K562 (cell line): ENCODE data around the gene SCRN2. TPM values are rescaled to one million over a fixed set of nuclear protein-coding genes. Genes with fewer than 3 reads are reported as not detected.

ENCODE experiments used
- CBX8 ChIP-seq: fragments of 200-600 bp; sonication (generic); IDR thresholded peaks from 2 replicates; pipeline ENCODE4 v1.6.1; 2012; ENCODE audit warnings: borderline replicate concordance, mixed run types, low read depth, mild to moderate bottlenecking, moderate library complexity, mixed read lengths, low read length, control low read depth, inconsistent platforms; ENCODE audit not compliant: poor library complexity, severe bottlenecking; ENCODE audit errors: extremely low read depth
- FOSL1 ChIP-seq: fragments of 200-800 bp; sonication (Bioruptor generic); conservative IDR thresholded peaks from 2 replicates; pipeline ENCODE4 v1.6.1; 2016; ENCODE audit warnings: missing genetic modification characterization, missing compliant biosample characterization
- ILK ChIP-seq: fragments of 450-650 bp; IDR thresholded peaks from 2 replicates; pipeline ENCODE4 v1.6.1; 2016; ENCODE audit warnings: missing genetic modification characterization, low read depth, mild to moderate bottlenecking, missing compliant biosample characterization, moderate library complexity, borderline replicate concordance
- MAZ ChIP-seq, 2 experiments: fragments of 450-650 bp in 1 of 2; sonication (generic) in 1 of 2; formaldehyde crosslinking; IDR thresholded peaks in 1 of 2; conservative IDR thresholded peaks in 1 of 2; 2 replicates each; pipeline versions ENCODE4 v1.4.0 to v1.5.0; 2020; ENCODE audit warnings: mild to moderate bottlenecking in 1 of 2, missing genetic modification reagents in 1 of 2
- NR2C1 ChIP-seq, 2 experiments: fragments of 450-650 bp; IDR thresholded peaks; 2 replicates each; pipeline ENCODE4 v1.6.1; 2017; ENCODE audit warnings: mild to moderate bottlenecking in 2 of 2, antibody characterized with exemption in 1 of 2, inconsistent platforms in 1 of 2, missing compliant biosample characterization in 1 of 2, missing genetic modification characterization in 1 of 2
- NR2F6 ChIP-seq: fragments of 450-650 bp; formaldehyde crosslinking; IDR thresholded peaks from 2 replicates; pipeline ENCODE4 v1.4.0; 2020; ENCODE audit warnings: mild to moderate bottlenecking
- POU5F1 ChIP-seq: fragments of 150-350 bp; IDR thresholded peaks from 2 replicates; pipeline ENCODE4 v1.6.1; 2014; ENCODE audit warnings: borderline replicate concordance, low read length, low read depth, mild to moderate bottlenecking; ENCODE audit not compliant: partially characterized antibody
- PYGO2 ChIP-seq: fragments of 450-650 bp; IDR thresholded peaks from 2 replicates; pipeline ENCODE4 v1.6.1; 2016; ENCODE audit warnings: mild to moderate bottlenecking, missing genetic modification characterization, moderate library complexity, missing compliant biosample characterization
- RAD51 ChIP-seq: fragments of 450-650 bp; IDR thresholded peaks from 2 replicates; pipeline ENCODE4 v1.7.1; 2016; ENCODE audit warnings: low read depth, mild to moderate bottlenecking, borderline replicate concordance
- RNF2 ChIP-seq: sonication (generic); IDR thresholded peaks from 2 replicates; pipeline ENCODE4 v1.6.1; 2016
- SMAD1 ChIP-seq: fragments of 150-350 bp; IDR thresholded peaks from 2 replicates; pipeline ENCODE4 v1.6.1; 2014; ENCODE audit warnings: low read length, low read depth; ENCODE audit not compliant: partially characterized antibody
- SMARCA5 ChIP-seq: fragments of 450-650 bp; IDR thresholded peaks from 2 replicates; pipeline ENCODE4 v1.6.1; 2016
- SREBF2 ChIP-seq: sonication (generic); formaldehyde crosslinking; IDR thresholded peaks from 2 replicates; pipeline ENCODE4 v1.4.0; 2020; ENCODE audit warnings: mild to moderate bottlenecking, missing genetic modification reagents
- polyA plus RNA-seq, 8 experiments: library from polyadenylated mRNA; depleted of rRNA in 4 of 8; stranded (reverse) in 5 of 8; unstranded in 3 of 8; fragments of >200 nt; fragmentation: Nextera tagmentation in 2 of 8; fragmentation: Illumina TruSeq in 1 of 8; extraction: Ambion mirVana in 2 of 8; extraction: Trizol in 1 of 8; gene quantifications; 2 replicates each; pipeline versions ENCODE4 v1.2.1 to v1.2.3, GENCODE V29; 2011 to 2014; ENCODE audit warnings: inconsistent platforms in 1 of 8, missing spikeins in 1 of 8
- total RNA-seq, 7 experiments: library from RNA; depleted of rRNA in 6 of 7; stranded (reverse); fragments of >200 nt in 6 of 7; fragmentation: Illumina TruSeq in 2 of 7; extraction: Trizol in 2 of 7; gene quantifications; 2 replicates each; pipeline versions ENCODE4 v1.2.1 to v1.2.3, GENCODE V29; 2011 to 2021; ENCODE audit warnings: low replicate concordance in 1 of 7
- TF ChIP-seq, protein P1 (sequence below): fragments of 250-450 bp; sonication (Bioruptor Pico); IDR thresholded peaks from 2 replicates; pipeline ENCODE4 v1.4.0; 2020
- TF ChIP-seq, protein P2 (sequence below): fragments of 250-450 bp; sonication (Bioruptor Pico); IDR thresholded peaks from 2 replicates; pipeline ENCODE4 v1.8.0; 2022; ENCODE audit warnings: inconsistent platforms, mild to moderate bottlenecking, moderate library complexity, borderline replicate concordance
- TF ChIP-seq, protein P3 (sequence below): fragments of 450-650 bp; IDR thresholded peaks from 2 replicates; pipeline ENCODE4 v1.6.1; 2017; ENCODE audit warnings: antibody characterized with exemption, mild to moderate bottlenecking
- TF ChIP-seq, protein P4 (sequence below): fragments of 450-650 bp; IDR thresholded peaks from 2 replicates; pipeline ENCODE4 v1.6.1; 2016; ENCODE audit warnings: mild to moderate bottlenecking

SCRN2 gene
- total and polyA plus RNA-seq, 9 of the 15 experiments (the other 6 are each of a cell fraction or from before 2014, with no cell fraction given) = 0.25 to 32.9 (median 13.6) TPM

DNA sequence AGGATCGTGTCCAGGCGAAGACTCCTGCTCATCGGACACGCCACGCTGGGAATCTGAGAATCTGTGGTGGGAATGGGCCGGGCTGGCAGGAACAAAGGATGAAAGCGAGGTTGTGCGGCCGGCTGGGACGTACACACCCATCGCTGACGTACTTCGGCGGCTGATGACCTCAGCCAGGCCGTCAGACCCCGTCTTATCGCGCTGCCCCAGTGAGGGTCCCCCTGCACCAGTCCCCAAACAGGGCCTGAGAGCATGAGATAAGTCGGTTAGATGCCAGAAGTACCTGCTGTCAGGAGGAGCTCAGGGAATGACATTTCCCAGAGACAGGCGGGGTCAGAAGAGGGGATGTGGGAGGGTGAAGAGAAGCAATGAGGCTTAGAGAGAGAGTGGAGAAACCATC, 25.9 kb upstream of the SCRN2 start (continued):
- TF ChIP-seq, protein P1, sequence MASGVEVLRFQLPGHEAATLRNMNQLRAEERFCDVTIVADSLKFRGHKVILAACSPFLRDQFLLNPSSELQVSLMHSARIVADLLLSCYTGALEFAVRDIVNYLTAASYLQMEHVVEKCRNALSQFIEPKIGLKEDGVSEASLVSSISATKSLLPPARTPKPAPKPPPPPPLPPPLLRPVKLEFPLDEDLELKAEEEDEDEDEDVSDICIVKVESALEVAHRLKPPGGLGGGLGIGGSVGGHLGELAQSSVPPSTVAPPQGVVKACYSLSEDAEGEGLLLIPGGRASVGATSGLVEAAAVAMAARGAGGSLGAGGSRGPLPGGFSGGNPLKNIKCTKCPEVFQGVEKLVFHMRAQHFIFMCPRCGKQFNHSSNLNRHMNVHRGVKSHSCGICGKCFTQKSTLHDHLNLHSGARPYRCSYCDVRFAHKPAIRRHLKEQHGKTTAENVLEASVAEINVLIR = peak; percentile 98
- TF ChIP-seq SMAD1 (peak; percentile 77), PYGO2 (tag) (peak; percentile 77), MAZ (CRISPR knock-in tag; conservative IDR thresholded peaks at IDR 0.05 in 1 of 2, IDR thresholded peaks at IDR 0.05 in 1 of 2) (peak; percentile 93 to 96), SMARCA5 (no peak), CBX8 (no peak), RNF2 (peak; percentile 91), ILK (tag) (no peak), RAD51 (peak; percentile 54; the same call in 1 of the 2 replicates), POU5F1 (no peak), NR2F6 (CRISPR knock-in tag) (no peak), SREBF2 (no peak), FOSL1 (tag) (peak; percentile 92), NR2C1 (IDR thresholded peaks at IDR 0.05) (peak; percentile 71), NR2C1 (tag; IDR thresholded peaks at IDR 0.05) (peak; percentile 78; the same call in 1 of the 2 replicates)
- TF ChIP-seq, protein P2, sequence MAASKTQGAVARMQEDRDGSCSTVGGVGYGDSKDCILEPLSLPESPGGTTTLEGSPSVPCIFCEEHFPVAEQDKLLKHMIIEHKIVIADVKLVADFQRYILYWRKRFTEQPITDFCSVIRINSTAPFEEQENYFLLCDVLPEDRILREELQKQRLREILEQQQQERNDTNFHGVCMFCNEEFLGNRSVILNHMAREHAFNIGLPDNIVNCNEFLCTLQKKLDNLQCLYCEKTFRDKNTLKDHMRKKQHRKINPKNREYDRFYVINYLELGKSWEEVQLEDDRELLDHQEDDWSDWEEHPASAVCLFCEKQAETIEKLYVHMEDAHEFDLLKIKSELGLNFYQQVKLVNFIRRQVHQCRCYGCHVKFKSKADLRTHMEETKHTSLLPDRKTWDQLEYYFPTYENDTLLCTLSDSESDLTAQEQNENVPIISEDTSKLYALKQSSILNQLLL (CRISPR knock-in tag) = no peak
- TF ChIP-seq, protein P3, sequence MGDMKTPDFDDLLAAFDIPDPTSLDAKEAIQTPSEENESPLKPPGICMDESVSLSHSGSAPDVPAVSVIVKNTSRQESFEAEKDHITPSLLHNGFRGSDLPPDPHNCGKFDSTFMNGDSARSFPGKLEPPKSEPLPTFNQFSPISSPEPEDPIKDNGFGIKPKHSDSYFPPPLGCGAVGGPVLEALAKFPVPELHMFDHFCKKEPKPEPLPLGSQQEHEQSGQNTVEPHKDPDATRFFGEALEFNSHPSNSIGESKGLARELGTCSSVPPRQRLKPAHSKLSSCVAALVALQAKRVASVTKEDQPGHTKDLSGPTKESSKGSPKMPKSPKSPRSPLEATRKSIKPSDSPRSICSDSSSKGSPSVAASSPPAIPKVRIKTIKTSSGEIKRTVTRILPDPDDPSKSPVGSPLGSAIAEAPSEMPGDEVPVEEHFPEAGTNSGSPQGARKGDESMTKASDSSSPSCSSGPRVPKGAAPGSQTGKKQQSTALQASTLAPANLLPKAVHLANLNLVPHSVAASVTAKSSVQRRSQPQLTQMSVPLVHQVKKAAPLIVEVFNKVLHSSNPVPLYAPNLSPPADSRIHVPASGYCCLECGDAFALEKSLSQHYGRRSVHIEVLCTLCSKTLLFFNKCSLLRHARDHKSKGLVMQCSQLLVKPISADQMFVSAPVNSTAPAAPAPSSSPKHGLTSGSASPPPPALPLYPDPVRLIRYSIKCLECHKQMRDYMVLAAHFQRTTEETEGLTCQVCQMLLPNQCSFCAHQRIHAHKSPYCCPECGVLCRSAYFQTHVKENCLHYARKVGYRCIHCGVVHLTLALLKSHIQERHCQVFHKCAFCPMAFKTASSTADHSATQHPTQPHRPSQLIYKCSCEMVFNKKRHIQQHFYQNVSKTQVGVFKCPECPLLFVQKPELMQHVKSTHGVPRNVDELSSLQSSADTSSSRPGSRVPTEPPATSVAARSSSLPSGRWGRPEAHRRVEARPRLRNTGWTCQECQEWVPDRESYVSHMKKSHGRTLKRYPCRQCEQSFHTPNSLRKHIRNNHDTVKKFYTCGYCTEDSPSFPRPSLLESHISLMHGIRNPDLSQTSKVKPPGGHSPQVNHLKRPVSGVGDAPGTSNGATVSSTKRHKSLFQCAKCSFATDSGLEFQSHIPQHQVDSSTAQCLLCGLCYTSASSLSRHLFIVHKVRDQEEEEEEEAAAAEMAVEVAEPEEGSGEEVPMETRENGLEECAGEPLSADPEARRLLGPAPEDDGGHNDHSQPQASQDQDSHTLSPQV = peak; percentile 75
- TF ChIP-seq, protein P4, sequence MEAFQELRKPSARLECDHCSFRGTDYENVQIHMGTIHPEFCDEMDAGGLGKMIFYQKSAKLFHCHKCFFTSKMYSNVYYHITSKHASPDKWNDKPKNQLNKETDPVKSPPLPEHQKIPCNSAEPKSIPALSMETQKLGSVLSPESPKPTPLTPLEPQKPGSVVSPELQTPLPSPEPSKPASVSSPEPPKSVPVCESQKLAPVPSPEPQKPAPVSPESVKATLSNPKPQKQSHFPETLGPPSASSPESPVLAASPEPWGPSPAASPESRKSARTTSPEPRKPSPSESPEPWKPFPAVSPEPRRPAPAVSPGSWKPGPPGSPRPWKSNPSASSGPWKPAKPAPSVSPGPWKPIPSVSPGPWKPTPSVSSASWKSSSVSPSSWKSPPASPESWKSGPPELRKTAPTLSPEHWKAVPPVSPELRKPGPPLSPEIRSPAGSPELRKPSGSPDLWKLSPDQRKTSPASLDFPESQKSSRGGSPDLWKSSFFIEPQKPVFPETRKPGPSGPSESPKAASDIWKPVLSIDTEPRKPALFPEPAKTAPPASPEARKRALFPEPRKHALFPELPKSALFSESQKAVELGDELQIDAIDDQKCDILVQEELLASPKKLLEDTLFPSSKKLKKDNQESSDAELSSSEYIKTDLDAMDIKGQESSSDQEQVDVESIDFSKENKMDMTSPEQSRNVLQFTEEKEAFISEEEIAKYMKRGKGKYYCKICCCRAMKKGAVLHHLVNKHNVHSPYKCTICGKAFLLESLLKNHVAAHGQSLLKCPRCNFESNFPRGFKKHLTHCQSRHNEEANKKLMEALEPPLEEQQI = peak; percentile 97
